Iris pigment epithelial cell (primary cell): Measurements from ENCODE around the gene PDE4A.
A peak's percentile ranks its signal among the peaks of the same experiment; 100 is the strongest.

Source experiments
- DNase-seq: peaks from one replicate; pipeline ENCODE4 v3.0.0-alpha.2; 2011; ENCODE audit warnings: low read depth

Gene PDE4A

DNA sequence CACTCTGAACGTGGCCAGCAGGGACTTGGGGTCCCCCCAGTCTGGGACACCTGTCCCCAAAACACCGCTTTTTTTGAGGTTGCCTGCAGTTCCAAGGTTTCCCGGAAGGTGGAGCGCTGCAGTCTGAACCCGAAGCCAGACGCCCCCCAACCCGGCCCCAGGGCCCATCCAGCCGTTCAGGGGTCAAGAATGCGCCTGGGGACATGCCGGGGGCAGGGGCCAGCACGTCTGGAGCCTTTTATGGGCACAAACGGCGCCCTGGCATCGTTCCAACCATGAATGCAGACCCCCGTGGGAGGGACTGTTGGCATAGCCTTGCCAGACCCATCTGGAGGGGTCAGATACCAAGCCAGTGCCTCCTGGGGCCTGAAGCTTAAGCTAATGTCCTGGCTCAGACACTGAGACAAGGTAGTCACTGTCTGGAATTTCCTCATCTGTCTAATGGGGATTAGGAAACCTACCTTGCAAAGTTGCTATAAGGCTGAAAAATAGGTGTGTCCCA, 90.0 kb downstream of the PDE4A start:
- DNase-seq: peak; percentile 18

DNA sequence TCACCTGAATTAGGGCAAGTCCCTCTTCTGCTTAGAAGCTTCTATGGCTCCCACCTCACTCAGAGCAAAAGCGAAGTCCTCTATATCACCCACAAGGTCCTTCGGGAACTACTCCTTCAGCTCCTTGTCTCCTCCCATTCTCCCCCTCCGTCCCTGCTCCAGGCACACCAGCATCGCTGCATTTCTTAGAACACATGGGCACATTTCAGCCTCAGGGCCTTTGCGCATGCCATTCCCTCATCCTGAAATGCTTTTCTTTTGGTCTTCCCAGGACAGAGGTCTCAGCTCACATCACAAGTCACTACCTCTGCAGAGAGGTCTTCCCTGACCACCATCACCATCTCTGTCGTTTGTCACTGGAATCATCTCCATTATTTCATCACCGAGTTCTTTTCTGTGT, 92.9 kb downstream of the PDE4A start:
- no peak for DNase-seq

DNA sequence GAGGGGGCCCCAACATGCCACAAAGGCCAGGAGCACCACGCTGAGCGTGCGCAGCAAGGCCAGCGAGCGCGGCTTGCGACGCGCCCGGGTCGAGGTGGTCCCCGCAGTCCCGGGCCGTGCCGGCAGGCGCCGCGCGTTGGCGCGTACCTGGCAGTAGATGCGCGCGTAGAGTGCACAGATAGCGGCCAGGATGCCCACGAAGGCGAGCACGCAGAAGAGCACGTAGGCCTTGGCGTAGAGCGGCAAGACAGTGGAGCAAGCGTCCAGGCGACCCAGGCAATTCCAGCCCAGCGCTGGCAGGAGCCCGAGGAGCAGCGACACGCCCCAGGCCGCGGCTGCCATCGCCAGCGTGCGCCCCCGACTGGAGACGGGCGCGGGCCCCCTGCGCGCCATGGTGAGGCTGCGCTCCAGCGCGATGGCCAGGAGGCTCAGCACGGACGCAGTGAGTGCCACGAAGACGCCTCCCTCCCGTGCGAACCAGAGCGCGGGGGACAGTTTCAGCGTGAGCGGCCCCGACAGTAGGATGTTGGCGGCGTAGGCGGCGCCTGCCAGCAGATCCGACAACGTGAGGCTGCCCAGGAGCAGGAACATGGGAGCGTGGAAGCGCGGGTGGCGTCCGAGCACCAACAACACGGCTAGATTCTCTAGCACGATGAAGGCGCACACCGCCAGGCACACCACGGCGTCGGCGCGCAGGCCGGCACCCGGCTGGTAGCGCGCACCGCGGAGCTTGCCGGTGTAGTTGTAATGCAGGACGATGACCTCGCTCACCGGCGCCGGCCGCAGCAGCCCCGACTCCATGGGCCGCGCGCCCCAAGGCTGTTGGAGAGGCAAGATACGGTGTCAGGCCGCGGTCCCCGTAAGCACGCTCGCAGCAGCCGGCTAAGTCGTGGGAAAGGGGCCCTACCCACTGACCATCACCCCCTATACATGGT, 94.1 kb downstream of the PDE4A start:
- no peak for DNase-seq

DNA sequence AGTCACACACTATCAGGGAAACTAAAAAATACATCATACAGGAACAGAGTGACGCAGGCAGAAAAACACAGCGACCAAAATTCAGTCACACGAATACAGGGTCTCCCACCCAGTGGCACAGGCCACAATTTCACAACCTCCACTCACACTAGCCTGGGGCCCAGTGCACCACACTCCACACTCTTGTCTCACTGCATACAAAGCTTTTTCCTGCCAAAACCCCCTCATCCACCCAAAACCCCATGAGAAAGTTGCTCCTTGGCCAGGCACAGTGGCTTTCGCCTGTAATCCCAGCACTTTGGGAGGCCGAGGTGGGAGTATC, 95.7 kb downstream of the PDE4A start:
- DNase-seq: no peak

DNA sequence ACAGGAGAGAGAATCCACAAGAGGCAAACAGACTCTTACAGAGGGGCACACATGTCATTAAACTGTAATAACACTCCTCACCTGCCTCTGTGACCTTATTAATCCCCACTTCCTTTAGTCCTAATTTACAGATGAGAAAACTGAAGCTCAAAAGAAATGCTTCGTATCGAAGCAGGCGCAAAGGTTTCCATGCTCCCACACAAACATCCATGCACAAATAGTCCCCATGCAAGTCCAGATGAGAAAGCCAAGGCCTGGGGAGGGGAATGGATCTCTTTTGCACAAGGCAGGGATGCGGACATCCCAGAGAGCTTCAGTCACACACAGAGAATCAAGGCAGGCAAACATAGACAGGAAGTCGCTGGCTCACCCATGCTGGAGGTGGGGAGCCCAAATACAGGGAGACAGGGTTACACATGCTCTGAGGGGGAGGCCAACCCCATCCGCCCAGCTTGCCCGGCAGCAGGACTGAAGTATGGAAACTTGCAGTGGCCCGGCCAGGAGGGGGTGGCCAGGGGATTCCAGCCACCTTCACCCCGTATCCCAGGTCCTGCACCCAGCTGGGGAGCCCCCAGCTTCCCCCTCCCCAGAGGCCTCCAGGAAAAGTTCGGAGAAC, 96.4 kb downstream of the PDE4A start:
- no peak for DNase-seq

DNA sequence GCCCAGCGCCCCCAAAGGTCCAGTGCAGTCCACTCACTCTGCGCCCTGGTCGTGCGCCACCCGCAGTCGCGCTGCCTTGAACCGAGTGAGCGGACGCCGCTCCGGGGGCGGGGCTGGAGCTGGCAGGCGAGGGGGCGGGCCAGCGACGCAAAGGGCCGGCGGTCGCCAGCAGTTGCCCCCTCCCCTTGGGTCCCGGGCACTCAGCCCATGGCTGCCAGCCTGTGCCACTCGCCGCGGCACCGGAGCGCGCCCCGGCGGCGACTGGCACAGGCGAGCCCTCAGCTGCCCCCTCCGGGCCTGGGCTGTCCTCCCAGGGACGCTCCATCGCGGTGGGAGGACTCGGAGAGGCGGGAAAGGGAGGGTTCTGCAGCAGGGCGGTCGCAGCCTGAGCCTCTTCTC, 97.0 kb downstream of the PDE4A start, which contains the start of gene S1PR5:
Gene S1PR5 (minus strand): TSS at position 87 of the 399 bp plus-strand sequence. CDS start 2,436 bp downstream, outside the sequence.
- DNase-seq: no peak

DNA sequence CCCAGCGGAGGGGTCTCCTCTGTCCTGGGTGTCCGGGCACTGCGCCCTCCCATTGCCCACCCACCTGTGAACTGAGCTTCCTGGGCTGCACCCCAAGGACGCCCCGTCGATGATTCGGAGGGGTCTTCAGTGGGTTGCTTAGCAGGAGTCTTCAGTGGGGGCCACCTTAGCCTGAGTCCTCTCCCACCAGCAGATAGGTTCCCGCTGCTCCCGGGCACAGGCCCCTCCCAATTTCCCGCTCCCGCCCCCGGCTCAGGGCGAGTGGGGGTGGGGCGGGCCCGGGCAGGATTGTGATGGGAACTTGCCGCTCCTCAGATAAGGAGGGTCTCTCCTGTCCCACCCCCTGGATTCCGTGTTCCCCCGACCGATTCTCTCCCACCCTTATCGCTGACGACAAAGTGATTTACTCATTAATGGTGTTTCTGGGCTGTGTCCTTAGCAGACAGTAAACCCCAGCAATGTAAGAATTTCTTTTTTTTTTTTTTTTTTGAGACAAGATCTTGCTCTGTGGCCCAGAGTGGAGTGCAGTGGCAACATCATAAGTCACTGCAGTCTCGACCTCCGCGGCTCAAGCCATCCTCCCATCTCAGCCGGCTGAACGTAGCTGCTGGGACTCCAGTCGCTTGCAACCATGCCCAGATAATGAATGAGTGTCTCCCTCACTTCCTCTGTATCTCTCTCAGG, 97.6 kb downstream of the PDE4A start:
- DNase-seq: peak; percentile 19

DNA sequence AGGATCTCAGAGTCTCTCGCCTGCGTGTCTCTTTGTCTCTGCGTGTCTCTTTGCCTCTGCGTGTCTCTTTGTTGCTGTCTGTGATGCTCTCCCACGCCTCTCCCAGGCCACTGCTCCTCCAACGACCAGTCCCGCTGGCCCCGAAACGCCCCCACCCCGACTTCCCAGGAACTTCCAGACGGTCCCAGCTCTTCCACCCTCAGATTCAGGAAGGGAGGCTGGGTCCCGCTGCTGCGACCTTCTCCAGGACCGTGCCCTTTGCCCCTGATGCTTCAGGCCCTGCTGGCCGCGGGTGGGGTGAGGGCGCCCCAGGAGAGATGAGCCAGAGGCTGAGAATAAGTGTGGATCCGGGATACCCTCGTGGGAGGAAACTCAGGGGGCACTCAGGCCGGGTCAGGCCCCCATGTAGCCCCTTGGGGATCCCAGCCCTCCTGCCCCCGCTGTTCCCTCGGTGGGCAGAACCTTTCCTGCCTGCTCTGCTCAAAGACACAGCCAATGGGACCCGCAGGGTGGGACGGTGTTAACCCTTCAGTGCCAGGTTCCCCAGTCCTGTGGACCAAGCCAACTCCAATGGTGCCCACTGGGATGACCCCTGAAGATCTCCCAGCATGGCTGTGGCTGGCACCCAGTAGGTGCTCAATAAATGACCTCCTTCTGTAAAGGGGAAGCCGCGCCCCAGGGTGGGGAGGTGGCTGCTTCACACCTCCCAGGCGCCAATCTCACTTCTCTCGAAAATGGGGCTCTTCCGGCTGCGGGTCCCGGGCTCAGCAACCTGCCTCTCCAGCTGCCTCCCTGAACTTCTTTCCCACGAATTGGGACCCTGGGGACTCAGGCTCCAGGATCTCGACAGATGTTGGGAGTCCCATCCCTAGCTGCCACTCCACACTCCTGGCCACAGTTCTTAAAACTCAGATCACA, 98.4 kb downstream of the PDE4A start:
- no peak for DNase-seq
